WI38 (cell line): ENCODE data around the gene CDPF1.

ENCODE experiments used
- H3K4me3 ChIP-seq: 2 replicates; pipeline ENCODE4 v1.5.1; 2011; ENCODE audit warnings: low read depth, mild to moderate bottlenecking, control low read depth, low read length
- TF ChIP-seq, protein P1 (sequence below): IDR thresholded peaks from 2 replicates; pipeline ENCODE4 v1.5.1; 2012; ENCODE audit warnings: low read depth, mild to moderate bottlenecking, control low read depth, low read length

The CDPF1 gene

DNA sequence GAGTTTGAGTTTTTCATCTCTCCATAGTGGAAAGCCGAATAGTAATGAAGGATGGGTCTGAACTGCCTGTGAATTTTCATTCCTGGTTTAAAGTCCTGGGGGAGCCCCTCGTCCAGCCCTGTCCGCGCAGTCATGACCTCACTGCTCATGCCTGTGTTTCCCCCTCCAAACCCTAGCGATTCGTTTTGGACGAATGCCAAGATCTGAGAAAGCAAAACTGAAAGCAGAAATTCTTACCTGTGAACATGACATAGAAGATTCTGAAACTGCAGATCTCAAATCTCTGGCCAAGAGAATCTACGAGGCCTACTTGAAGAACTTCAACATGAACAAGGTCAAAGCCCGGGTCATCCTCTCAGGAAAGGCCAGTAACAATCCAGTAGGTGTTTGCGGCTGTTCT is 30.5 kb downstream of the CDPF1 start:
- TF ChIP-seq, protein P1, sequence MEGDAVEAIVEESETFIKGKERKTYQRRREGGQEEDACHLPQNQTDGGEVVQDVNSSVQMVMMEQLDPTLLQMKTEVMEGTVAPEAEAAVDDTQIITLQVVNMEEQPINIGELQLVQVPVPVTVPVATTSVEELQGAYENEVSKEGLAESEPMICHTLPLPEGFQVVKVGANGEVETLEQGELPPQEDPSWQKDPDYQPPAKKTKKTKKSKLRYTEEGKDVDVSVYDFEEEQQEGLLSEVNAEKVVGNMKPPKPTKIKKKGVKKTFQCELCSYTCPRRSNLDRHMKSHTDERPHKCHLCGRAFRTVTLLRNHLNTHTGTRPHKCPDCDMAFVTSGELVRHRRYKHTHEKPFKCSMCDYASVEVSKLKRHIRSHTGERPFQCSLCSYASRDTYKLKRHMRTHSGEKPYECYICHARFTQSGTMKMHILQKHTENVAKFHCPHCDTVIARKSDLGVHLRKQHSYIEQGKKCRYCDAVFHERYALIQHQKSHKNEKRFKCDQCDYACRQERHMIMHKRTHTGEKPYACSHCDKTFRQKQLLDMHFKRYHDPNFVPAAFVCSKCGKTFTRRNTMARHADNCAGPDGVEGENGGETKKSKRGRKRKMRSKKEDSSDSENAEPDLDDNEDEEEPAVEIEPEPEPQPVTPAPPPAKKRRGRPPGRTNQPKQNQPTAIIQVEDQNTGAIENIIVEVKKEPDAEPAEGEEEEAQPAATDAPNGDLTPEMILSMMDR, result no peak
- H3K4me3 ChIP-seq, result no peak overlapping the region

DNA sequence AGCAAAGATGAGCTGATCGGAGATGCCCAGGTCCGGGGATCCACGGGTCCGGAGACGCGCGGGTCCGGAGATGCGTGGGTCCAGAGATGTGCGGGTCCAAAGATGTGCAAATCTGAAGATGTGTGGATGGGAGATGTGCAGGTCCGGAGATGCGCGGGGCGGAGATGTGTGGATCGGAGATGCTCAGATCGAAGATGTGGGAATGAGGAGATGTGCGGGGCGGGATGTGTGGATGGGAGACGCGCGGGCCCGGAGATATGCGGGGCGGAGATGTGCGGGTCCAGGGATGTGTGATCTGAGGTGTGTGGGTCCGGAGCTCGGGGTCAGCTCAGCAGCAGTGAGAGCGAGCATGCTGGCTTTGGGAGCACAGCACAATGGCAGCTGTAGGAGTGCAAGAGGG is 35.5 kb downstream of the CDPF1 start:
- TF ChIP-seq, protein P1, result no peak

DNA sequence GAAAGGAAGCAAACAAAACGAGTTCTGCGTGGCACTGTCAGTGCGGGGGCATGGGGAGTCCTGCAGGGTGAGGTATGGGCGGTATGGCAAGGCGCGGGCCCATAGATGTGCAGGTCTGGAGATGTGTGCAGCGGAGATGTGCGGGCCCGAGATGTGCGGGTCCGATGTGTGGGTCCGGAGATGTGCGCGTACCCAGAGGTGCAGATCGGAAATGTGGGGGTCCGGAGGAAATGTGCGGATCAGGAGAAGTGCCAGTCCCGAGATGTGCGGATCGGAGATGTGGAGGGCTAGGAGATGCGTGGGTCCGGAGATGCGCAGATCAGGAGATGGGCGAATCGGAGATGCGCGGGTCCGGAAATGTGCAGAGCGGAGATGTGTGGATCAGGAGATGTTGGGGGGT is 35.9 kb downstream of the CDPF1 start:
- TF ChIP-seq, protein P1, result no peak
- no peak overlapping the region for H3K4me3 ChIP-seq

More for the DNA sequence above, 35.5 kb downstream of the CDPF1 start:
- no peak overlapping the region for H3K4me3 ChIP-seq

DNA sequence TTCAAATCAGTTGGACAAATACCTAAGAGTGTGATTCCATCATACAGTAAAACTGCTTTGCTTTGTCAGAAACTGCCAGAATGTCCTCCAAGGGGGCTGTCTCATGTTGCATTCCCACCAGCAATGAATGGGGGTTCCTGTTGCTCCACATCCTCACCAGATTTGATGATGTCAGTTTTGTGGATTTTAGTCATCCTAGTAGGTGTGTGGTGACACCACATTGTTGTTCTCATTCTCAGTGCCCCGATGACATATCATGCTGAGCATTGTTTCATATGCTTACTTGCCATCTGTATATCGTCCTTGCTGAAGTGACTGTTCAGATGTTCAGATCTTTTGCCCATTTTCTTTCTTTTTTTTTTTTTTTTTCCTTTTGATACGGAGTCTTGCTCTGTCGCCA is 37.0 kb downstream of the CDPF1 start:
- TF ChIP-seq, protein P1, result no peak
- no peak overlapping the region for H3K4me3 ChIP-seq

DNA sequence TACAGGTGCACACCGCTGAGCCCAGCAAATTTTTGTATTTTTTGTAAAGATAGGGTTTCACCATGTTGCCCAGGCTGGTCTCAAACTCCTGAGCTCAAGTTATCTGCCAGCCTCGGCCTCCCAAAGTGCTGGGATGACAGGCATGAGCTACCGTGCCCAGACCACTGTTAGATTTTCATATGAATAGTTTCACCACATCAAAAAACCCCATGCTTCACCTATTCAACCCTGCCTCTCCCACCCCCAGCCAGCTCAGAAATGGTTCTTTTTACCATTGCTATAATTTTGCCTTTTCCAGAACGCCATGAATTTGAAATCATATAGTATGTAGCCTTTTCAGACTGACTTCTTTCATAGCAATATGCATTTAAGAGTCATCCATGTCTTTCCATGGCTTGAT is 37.9 kb downstream of the CDPF1 start:
- TF ChIP-seq, protein P1, result no peak
- no peak overlapping the region for H3K4me3 ChIP-seq

DNA sequence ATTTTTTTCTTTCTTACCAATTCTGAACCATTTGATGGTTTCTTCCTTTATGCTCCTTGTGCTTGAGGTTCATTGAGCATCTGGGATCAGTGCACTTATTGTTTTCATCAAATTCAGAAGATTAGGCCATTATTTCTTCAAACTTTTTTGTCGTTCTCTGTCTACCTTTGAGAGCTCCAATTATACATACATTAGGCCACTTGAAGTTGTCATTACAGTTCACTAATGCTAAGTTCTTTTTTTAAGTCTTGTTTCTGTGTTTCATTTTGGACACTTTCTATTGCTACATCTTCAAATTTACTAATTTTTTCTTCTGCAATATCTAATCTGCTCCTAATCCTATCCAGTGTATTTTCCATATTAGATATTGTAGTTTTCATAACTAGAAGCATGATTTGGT is 40.8 kb downstream of the CDPF1 start:
- H3K4me3 ChIP-seq, result no peak overlapping the region
- TF ChIP-seq, protein P1, result no peak

DNA sequence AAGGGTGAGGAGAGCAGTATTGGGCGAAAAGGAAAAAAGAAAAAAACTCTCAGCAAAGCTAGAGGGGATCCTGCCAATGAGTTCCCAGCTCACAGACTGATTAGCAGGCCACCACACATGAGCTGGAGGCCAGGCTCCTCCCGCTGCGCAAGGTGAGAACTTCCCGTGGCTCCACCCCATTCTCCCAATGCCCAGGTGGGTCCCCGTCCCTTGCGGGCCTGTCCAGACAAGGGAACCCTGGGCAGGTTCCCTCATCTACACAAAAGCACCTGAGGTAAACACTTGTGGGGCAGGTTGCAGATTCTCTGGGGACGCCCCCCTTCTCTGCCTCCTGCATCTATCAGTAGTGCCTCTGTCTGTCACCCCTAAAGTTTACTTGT is 46.5 kb downstream of the CDPF1 start:
- H3K4me3 ChIP-seq, result no peak overlapping the region
- TF ChIP-seq, protein P1, result no peak
